ENCODE measurements around the gene OCA2.
"Not testable (repeated sequence)": the region's sequence is repeated elsewhere in the genome, so short reads cannot be mapped to it uniquely, and the experiment has no call there.

Gene OCA2

GRCh38 chr15:27850050-27850449, 249.1 kb downstream of the OCA2 start:
- H3K27me3 ChIP-seq (ENCODE audit: insufficient read depth, insufficient read length) = no peaks in the 10 kb centered on the region
- no peak for DNase-seq (ENCODE audit: low read depth, low spot score)
- TF ChIP-seq YY1 (IDR thresholded peaks at IDR 0.05; ENCODE audit: insufficient read depth, insufficient read length) (no peak), ZNF274 (IDR thresholded peaks at IDR 0.05; ENCODE audit: low read depth, low read length) (no peak), SUZ12 (IDR thresholded peaks at IDR 0.05; ENCODE audit: extremely low read depth, insufficient read depth, insufficient read length) (no peak)
- peaks cover 4% of the 10 kb centered on the region; the same call in 1 of the 2 replicates for H3K9me3 ChIP-seq (ENCODE audit: insufficient read depth, low read length)
- no peak overlapping the region for H3K9ac ChIP-seq (ENCODE audit: insufficient read length, low read depth)
- H3K4me1 ChIP-seq (ENCODE audit: insufficient read depth, insufficient read length) = no peaks in the 10 kb centered on the region
- H3K4me3 ChIP-seq (ENCODE audit: insufficient read length, low read depth) = no peak overlapping the region
- no peaks in the 10 kb centered on the region for H3K36me3 ChIP-seq (ENCODE audit: insufficient read depth, insufficient read length, low read length)

- H3K4me3 ChIP-seq (ENCODE audit: insufficient read length, low read depth); H3K4me1 ChIP-seq (ENCODE audit: insufficient read depth, insufficient read length); H3K27me3 ChIP-seq (ENCODE audit: insufficient read depth, insufficient read length); DNase-seq (ENCODE audit: low read depth, low spot score); H3K9me3 ChIP-seq (ENCODE audit: insufficient read depth, low read length); H3K36me3 ChIP-seq (ENCODE audit: insufficient read depth, insufficient read length, low read length); H3K9ac ChIP-seq (ENCODE audit: insufficient read length, low read depth): not testable (repeated sequence)
These were observed 250.2 kb downstream of the OCA2 start for GRCh38 chr15:27848936-27849335.

- Histone ChIP-seq H3K4me3 (ENCODE audit: insufficient read length, low read depth) (no peak overlapping the region), H3K36me3 (ENCODE audit: insufficient read depth, insufficient read length, low read length) (no peaks in the 10 kb centered on the region), H3K9ac (ENCODE audit: insufficient read length, low read depth) (no peak overlapping the region), H3K27me3 (ENCODE audit: insufficient read depth, insufficient read length) (no peaks in the 10 kb centered on the region), H3K9me3 (ENCODE audit: insufficient read depth, low read length) (peaks cover 4% of the 10 kb centered on the region; the same call in 1 of the 2 replicates), H3K4me1 (ENCODE audit: insufficient read depth, insufficient read length) (no peaks in the 10 kb centered on the region)
- no peak for DNase-seq (ENCODE audit: low read depth, low spot score)
- TF ChIP-seq YY1 (IDR thresholded peaks at IDR 0.05; ENCODE audit: insufficient read depth, insufficient read length) = no peak
- TF ChIP-seq SUZ12 (IDR thresholded peaks at IDR 0.05; ENCODE audit: extremely low read depth, insufficient read depth, insufficient read length) = no peak
- no peak for TF ChIP-seq ZNF274 (IDR thresholded peaks at IDR 0.05; ENCODE audit: low read depth, low read length)
These were observed 251.1 kb downstream of the OCA2 start for GRCh38 chr15:27847775-27848710.

GRCh38 chr15:27846722-27847395, 252.3 kb downstream of the OCA2 start:
- Histone ChIP-seq H3K4me3 (ENCODE audit: insufficient read length, low read depth) (no peak overlapping the region), H3K27me3 (ENCODE audit: insufficient read depth, insufficient read length) (no peaks in the 10 kb centered on the region), H3K4me1 (ENCODE audit: insufficient read depth, insufficient read length) (no peaks in the 10 kb centered on the region), H3K9me3 (ENCODE audit: insufficient read depth, low read length) (peaks cover 4% of the 10 kb centered on the region; the same call in 1 of the 2 replicates), H3K9ac (ENCODE audit: insufficient read length, low read depth) (no peak overlapping the region), H3K36me3 (ENCODE audit: insufficient read depth, insufficient read length, low read length) (no peaks in the 10 kb centered on the region)
- TF ChIP-seq ZNF274 (IDR thresholded peaks at IDR 0.05; ENCODE audit: low read depth, low read length) = no peak
- no peak for TF ChIP-seq YY1 (IDR thresholded peaks at IDR 0.05; ENCODE audit: insufficient read depth, insufficient read length)
- TF ChIP-seq SUZ12 (IDR thresholded peaks at IDR 0.05; ENCODE audit: extremely low read depth, insufficient read depth, insufficient read length) = no peak
- DNase-seq (ENCODE audit: low read depth, low spot score) = no peak

GRCh38 chr15:27845535-27846369, 253.4 kb downstream of the OCA2 start:
- Histone ChIP-seq H3K36me3 (ENCODE audit: insufficient read depth, insufficient read length, low read length) (no peaks in the 10 kb centered on the region), H3K4me3 (ENCODE audit: insufficient read length, low read depth) (no peak overlapping the region), H3K27me3 (ENCODE audit: insufficient read depth, insufficient read length) (no peaks in the 10 kb centered on the region), H3K9ac (ENCODE audit: insufficient read length, low read depth) (no peak overlapping the region), H3K9me3 (ENCODE audit: insufficient read depth, low read length) (peaks cover 4% of the 10 kb centered on the region; the same call in 1 of the 2 replicates), H3K4me1 (ENCODE audit: insufficient read depth, insufficient read length) (no peaks in the 10 kb centered on the region)
- DNase-seq (ENCODE audit: low read depth, low spot score) = no peak
- TF ChIP-seq ZNF274 (IDR thresholded peaks at IDR 0.05; ENCODE audit: low read depth, low read length) = no peak
- no peak for TF ChIP-seq SUZ12 (IDR thresholded peaks at IDR 0.05; ENCODE audit: extremely low read depth, insufficient read depth, insufficient read length)
- no peak for TF ChIP-seq YY1 (IDR thresholded peaks at IDR 0.05; ENCODE audit: insufficient read depth, insufficient read length)

- Histone ChIP-seq H3K9me3 (ENCODE audit: insufficient read depth, low read length) (peaks cover 4% of the 10 kb centered on the region; the same call in 1 of the 2 replicates), H3K9ac (ENCODE audit: insufficient read length, low read depth) (no peak overlapping the region), H3K4me3 (ENCODE audit: insufficient read length, low read depth) (no peak overlapping the region), H3K27me3 (ENCODE audit: insufficient read depth, insufficient read length) (no peaks in the 10 kb centered on the region), H3K36me3 (ENCODE audit: insufficient read depth, insufficient read length, low read length) (no peaks in the 10 kb centered on the region), H3K4me1 (ENCODE audit: insufficient read depth, insufficient read length) (no peaks in the 10 kb centered on the region)
- DNase-seq (ENCODE audit: low read depth, low spot score) = no peak
- no peak for TF ChIP-seq YY1 (IDR thresholded peaks at IDR 0.05; ENCODE audit: insufficient read depth, insufficient read length)
- TF ChIP-seq ZNF274 (IDR thresholded peaks at IDR 0.05; ENCODE audit: low read depth, low read length) = no peak
- TF ChIP-seq SUZ12 (IDR thresholded peaks at IDR 0.05; ENCODE audit: extremely low read depth, insufficient read depth, insufficient read length) = no peak
These were observed 255.0 kb downstream of the OCA2 start for GRCh38 chr15:27844018-27844666.

All from NT2/D1 (cell line).